NCI-H1436 treated with DMSO at 0.1 percent for 48 hours (cell line): Measurements from ENCODE around the gene GPR153.
"Not testable (repeated sequence)": the region's sequence is repeated elsewhere in the genome, so short reads cannot be mapped to it uniquely, and the experiment has no call there.

ENCODE experiments used
- DNase-seq: peaks from one replicate; lab custom pipeline; 2025; lab: John Stamatoyannopoulos, UW

Gene GPR153

GRCh38 chr1:6224718-6225117 is 36.2 kb downstream of the GPR153 start:
- no peak for DNase-seq

- DNase-seq = no peak
Observed at GRCh38 chr1:6223617-6224016, 37.3 kb downstream of the GPR153 start.

- DNase-seq = no peak
Observed at GRCh38 chr1:6222636-6223035, 38.3 kb downstream of the GPR153 start.

GRCh38 chr1:6221210-6221784 is 39.6 kb downstream of the GPR153 start:
- DNase-seq = no peak

- no peak for DNase-seq
Observed at GRCh38 chr1:6220236-6220635, 40.7 kb downstream of the GPR153 start.

GRCh38 chr1:6219641-6220040 is 41.3 kb downstream of the GPR153 start:
- not testable (repeated sequence) for DNase-seq

- DNase-seq = no peak
Observed at GRCh38 chr1:6218375-6219164, 42.3 kb downstream of the GPR153 start.

GRCh38 chr1:6212193-6212959 is 48.5 kb downstream of the GPR153 start:
- DNase-seq = no peak

GRCh38 chr1:6211731-6212130 is 49.2 kb downstream of the GPR153 start:
- no peak for DNase-seq

GRCh38 chr1:6210591-6211355 is 50.1 kb downstream of the GPR153 start:
- DNase-seq = no peak

GRCh38 chr1:6209661-6210580 is 51.0 kb downstream of the GPR153 start:
- no peak for DNase-seq

GRCh38 chr1:6208723-6209660 is 51.9 kb downstream of the GPR153 start:
- DNase-seq = no peak

- no peak for DNase-seq
Observed at GRCh38 chr1:6207921-6208320, 53.0 kb downstream of the GPR153 start.

GRCh38 chr1:6207075-6207885 is 53.6 kb downstream of the GPR153 start:
- no peak for DNase-seq

- DNase-seq = no peak
Observed at GRCh38 chr1:6206520-6206855, 54.4 kb downstream of the GPR153 start.

- DNase-seq = no peak
Observed at GRCh38 chr1:6205849-6206519, 54.9 kb downstream of the GPR153 start, which contains the start of gene RNF207. Gene RNF207, plus strand, starts transcription at chr1:6206119. Its CDS starts 417 bp downstream, at chr1:6206536.

- no peak for DNase-seq
Observed at GRCh38 chr1:6202256-6202655, 58.6 kb downstream of the GPR153 start.

GRCh38 chr1:6200188-6200809 is 60.6 kb downstream of the GPR153 start:
- DNase-seq = no peak
